GM18873 (cell line): ENCODE results near the gene ZNF436.

Experiments
- ATAC-seq: cut with Tn5 transposase; IDR thresholded peaks from one replicate; pipeline ENCODE4 v1.9.1; 2021; ENCODE audit warnings: mild to moderate bottlenecking, moderate library complexity, moderate number of reproducible peaks; ENCODE audit not compliant: unreplicated experiment, low FRiP score

The ZNF436 gene

DNA sequence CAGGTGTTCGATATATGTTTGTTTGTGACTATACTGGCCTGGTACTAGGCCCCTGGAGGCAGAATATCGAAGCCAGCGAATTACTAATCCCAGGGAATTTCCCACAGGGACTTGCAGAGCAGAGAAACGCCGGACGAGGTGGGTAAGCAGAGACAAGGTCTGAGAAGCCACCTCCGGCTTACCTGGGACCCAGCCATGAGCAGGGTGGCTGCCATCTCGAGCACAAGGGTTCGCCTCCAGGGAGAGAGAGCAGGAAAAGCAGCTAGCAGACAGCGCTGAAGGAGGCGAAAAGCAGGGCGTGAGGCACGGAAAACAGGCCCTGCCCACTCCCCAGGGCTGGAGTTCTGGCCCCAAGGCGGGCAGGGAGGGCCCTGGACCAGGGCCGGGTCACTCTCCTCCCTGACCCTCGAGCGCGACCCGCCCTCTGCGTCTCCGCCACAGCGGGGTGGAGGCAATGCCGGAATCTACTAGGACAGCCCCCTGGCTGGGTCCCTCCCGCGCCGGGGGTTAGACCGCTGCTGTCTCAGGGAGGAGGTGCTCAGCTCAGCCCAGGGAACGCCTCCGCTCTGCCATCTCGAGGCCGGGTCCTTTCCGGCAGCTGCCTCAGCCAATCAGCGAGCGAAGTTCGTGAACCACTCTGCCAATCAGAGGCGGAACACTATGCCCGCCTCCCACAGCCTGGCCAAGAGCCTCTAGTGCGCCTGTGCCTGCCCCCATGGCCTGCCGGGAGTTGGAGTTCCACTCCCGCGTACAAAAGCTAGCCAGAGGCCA is 1.7 kb downstream of the ZNF436 start:
- ATAC-seq, result peak; percentile 94

DNA sequence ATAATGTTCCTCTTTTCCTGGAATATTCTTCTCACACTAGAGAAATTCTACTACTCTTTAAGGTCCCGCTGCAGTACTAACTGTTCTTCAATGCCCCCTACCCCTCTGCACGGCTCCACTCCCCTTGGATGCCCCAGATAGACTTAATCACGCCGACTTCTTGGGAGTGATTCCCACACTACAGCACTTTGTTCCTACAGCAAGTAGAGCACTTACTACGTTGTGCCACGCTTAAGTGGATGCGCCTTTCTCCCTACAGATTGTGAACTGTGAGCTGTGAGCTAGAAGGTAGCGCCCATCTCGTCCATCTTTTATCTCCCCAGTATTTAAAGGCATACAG is 2.2 kb downstream of the ZNF436 start:
- ATAC-seq, result no peak

DNA sequence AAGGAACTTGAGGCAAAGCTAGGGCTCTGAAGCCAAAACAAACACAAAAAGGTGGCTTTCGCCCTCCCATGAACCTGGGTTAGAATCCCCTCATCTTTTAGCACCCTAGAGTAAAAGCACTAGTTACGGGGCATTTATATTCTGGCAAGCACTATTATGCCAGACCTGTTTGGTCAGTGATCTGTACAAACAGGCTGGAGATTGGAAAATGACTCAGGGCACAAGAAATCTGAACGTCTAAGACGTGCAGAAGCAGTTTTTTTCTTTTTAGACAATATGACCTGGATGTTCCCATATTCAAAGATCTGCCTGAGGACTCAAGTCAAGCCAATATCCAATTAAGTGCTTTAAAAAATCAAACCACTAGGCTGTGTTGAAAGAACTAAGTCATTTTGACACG is 3.0 kb downstream of the ZNF436 start:
- no peak for ATAC-seq

DNA sequence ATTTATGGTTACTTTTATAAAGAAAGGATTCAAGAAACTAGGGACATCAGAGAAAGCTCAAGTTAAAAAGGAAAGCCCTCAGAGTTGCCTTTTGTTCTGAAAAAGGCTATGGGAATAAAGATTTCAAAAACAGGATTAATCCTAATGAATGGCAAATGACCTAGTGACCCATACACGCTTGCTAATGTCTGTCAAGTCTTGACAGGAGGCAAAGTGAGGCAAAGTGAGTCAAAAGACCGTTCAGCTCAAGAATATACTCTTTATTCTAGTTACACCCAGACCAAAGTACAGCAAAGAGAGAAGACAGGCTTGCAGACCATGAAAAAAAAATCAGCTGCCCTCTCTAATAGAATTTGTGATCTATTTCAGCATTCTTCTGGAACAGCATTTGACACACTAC is 3.5 kb downstream of the ZNF436 start:
- ATAC-seq, result no peak

DNA sequence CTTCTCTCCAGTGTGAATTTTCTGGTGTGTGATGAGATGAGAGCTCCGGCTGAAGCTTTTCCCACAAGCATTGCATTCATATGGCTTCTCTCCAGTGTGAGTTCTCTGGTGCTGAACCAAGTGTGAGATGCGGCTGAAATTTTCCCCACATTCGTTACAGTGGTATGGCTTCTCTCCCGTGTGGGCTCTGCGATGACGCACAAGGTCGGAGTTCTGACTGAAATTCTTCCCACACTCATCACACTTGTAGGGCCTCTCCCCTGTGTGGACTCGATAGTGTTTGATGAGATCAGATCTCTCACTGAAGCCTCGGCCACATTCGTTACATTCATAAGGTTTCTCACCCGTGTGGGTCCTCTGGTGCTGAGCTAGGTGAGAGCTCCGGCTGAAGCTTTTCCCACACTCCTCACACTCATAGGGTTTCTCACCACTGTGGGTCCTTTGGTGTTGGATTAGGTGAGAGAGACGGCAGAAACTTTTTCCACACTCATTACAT is 7.4 kb downstream of the ZNF436 start:
- ATAC-seq, result no peak

DNA sequence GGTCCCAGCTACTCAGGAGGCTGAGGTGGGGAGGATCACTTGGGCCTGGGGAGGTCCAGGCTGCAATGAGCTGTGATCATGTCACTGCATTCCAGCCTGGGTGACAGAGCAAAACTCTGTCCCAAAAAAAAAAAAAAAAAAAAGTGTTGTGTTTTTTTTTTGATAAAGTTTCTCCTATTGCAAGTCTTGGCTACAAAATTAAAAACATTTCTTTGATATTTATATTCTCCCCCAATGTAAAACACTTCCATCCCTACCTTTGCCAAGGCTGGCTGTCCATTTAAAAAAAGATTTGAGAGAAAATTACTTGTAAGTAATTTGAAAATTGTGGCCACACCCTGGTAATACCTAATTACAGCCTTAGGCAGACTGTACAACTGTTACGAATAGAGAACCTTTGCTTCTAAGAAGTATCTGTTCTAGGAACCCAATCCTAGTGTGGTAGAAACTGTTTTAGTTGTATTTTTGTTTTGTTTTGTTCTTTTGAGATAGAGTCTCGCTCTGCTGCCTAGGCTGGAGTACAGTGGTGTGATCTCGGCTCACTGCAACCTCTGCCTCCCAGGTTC is 11.2 kb downstream of the ZNF436 start:
- ATAC-seq, result no peak

DNA sequence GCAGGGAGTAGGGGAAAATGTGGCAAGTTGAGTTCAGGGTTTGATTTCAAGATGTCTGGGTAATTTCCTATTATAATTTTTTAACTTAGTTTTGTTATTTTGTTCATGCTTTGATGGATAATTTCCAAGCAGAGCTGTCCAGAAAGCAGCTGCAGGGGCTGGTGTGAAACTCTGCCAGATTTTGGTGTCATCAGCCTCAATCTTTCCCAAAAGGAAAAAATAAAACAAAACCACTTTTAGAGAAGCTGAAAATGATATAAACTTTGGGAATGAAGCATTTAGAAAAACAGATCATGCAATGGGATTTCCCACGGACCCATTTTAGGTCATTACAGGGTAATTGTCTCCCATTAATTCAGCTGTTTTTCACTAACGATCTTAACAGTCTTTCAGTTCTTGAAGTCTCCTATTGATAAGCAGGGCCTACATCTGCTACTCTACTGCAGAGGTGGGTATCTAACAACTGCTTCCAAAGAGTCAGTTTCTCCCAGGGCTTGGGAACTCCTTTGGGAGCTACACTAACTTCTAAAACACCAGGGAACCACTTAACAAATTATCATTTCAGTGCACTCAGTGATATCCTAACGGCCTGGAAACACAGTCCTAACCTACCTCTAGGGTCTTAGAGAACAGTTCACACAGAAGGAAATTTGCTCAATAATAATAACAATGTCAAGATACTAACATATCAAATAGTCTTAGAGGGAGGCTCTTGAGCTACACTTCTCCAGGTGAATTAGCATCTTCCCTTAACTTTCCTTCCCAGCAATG is 12.3 kb downstream of the ZNF436 start:
- ATAC-seq, result no peak

DNA sequence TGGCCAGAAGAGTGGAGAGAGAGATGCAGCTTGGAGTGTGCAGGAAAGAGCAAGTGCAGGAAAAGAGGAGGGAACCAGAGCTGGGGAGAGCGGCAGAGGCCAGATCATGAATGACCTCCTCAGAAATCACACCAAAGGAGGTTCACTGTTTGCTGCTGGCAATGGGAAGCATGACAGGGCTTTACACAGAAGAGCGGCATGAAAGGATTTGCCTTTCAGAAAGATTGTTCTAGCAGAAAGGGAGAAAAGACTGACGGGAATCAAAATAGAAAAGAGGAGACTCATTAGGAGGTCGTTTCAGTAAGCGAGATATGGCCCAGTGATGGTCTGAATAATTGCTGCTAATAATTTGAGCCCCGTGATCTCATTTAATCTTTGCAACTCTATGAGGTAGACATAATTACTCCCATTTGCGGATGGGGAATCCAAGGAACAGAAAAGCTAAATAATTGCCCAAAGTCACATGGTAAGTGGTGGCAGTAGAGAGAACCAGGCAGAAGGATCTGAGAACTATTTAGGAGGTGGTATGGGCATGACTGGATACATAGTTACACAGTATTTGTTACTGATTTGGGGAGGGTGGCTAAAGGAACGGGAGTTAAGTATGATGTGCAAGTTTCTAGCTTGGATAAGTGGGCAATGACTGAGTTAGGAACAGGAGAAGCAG is 13.0 kb downstream of the ZNF436 start:
- no peak for ATAC-seq

DNA sequence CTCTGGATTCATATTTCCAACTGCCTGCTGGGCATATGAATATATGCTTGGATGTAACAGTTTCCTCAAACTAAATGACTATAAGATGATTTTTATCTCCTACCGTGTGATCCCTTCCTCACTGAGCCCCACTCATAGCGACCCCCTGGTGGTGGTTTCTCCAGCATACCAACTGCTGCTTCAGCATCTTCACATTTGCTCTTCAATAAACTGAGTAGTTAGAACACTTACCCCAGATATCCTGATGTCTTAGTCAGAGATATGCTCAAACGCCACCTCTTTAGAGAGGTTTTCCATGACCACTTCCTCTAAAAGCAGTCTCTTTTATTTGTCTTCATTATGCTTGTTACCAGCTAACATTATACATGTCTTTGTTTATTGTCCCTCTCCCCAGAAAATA is 15.4 kb downstream of the ZNF436 start:
- ATAC-seq, result no peak

DNA sequence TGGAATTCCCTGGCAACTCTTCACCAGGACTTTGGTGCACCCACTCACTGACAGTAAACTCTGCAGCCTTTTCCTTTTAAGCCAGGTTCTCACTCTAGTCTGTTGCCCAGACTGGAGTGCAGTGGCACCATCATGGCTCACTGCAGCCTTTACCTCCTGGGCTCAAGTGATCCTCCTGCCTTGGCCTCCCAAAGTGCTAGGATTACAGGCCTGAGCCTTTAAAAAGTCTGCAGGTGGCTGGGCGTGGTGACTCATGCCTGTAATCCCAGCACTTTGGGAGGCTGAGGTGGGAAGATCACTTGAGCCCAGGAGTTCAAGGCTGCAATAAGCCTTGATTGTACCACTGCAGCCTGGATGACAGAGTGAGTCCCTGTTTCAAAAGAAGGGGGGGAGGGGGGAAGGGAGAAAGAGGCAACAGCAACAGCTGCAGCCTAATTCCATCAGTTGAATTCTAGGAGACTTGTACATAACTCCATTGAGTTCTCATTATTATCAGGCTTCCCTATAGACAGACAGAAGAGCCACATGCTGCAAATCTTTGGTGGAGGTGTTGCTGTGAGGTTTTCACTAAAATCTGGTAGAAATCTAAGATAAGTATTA is 17.4 kb downstream of the ZNF436 start:
- no peak for ATAC-seq

DNA sequence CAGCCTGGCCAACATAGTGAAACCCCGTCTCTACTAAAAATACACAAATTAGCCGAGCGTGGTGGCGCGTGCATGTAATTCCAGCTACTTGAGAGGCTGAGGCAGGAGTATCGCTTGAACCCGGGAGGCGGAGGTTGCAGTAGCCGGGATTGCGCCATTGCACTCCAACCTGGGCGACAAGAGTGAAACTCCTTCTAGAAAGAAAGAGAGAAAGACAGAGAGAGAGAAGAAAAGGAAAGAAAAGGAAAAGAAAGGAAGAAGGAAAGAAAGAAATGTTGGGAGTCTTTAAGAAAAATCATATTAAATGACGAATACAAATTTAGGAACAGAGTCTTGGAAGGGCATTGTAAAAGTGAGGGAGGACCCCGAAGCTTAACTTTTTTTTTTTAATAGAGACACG is 23.7 kb downstream of the ZNF436 start:
- no peak for ATAC-seq

DNA sequence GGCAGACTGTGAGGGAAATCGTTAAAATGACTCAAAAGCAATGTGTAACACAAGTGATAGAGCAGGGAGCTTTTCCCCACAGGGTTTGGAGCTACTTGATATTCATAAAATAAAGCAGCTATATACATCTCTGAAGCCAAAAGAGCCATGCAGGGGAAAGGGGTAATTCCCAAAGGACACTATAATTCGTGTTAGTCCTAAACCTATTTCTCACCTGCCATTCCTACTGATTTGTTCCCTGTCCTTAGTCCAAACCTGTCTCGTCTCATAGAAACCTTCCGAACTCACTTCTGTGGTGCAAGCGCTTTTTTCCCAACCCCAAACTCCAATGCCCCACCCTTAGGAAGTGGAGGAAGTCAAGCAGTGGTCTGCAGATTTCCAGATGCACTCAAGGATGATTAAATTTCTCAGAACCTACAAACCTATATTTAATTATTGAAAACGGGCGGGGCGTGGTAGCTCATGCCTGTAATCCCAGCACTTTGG is 24.6 kb downstream of the ZNF436 start:
- no peak for ATAC-seq

DNA sequence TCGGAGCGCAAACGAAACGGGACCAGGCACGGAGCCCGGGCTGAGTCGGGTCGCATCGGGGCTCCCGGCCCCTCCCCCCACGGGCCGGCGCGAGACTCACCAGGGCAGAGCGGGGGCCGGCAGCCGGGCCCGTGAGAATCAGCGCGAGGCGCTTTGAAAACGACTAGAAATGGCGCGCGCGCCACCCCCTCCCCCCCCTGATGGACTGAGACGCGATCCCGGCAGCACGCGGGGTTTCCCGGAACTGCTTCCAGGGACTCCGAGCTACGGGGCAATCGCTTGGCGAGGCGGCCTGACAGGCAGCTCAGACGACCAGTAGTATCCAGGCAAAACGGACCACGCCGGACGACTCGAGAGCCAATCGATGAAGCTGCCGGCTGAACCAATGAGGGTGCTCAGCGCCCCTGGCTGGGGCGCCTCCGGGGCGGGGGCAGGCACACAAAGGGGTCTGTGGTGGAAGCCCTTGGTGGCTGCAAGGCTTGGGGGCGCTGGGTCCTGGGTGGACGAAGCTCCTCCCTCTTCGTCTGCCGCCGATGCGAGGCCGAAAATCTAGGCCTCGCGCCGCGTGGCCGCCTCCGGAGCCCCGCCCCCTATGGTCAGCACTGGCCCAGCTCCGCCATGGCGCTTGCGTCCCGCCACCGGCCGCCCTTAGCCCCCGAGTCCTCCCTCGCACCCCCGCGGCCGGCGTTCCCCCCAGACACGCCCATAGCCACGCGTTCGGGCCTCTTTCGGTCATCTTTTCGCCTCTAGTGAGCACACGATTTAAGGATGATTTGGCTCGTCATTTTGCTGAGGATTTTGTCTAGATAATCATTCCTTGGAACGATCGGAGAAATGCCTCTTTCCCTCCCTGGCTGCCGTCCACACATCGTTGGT is 25.3 kb downstream of the ZNF436 start, which contains the start of gene HNRNPR:
Gene HNRNPR, minus strand, starts transcription at position 174 of the 876 bp plus-strand sequence. CDS start 3,276 bp downstream, outside the sequence.
- peak; percentile 92 for ATAC-seq

DNA sequence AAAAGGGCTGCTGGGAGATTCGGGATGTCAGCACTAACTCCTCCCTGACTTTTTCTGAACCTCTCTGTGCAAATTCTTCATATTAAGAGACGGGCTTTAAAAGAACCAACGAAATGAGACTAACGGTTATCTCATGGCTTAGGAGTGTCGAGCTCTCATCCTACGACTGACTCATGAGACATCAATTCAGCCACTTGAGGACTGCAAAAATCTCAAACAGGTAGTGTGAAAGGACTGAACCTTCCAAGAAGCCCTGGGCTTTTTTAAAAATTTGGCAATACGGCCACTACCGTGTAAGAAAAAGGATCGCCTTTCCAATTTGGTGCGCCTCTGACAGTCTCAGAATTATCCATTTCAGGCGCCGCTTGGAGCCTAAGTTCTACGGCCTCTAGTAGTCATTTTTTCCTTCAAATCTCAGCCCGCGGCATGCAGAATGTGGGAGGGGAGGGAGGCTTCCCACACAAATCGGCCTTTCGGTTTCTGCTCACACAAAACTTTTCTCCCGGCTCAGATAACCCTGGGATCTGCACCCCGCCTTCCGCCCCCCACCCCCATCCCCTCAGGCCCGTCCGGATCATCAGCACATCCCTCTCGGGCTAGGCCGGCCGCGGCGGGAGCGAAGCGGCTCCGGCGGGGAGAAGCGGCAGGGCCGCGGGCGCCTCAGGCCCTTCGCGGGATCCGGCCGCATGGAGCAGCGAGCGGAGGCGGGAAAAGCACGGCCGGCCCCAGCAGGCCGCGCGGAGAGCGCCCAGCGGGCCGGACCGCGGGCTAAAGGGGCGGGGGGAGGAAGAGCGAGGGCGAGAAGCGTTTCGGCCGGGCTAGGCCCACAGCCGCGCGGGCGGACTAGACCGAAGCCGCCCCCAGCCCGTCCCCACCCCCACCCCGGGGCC is 26.2 kb downstream of the ZNF436 start:
- ATAC-seq, result no peak

DNA sequence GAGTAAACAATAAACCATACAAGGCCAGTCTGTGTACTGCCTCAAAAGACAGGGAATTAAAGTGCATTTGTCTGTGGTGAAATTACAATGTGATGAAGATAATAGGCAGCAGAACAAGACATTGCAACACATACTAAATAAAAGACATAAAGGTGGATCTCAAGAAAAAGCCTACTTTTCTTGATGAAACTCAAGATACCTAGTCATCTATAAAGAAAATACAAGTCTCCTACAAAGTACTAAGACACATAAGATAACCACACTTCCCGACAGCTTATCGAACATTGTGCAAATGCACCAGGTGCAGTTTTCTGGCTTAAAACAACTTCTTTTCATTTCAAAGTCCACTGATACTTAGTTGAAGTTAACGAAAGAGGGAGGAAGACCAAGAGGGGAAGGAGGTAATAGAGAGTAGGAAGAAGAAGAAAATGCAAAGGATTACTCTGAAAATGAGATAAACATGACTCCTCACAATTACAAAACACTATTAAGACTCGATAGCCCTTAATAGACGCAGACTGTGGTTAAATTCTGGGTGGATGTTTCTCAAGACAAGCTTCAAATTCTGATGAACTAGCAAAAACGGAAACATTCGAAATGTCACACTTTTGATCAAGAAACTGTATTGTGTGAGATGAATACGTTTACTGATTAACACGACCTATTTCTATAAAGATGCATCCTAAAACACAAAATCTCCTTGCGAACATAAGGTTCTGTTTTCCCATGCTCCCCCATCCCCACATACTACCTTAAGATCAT is 27.5 kb downstream of the ZNF436 start:
- ATAC-seq, result no peak

DNA sequence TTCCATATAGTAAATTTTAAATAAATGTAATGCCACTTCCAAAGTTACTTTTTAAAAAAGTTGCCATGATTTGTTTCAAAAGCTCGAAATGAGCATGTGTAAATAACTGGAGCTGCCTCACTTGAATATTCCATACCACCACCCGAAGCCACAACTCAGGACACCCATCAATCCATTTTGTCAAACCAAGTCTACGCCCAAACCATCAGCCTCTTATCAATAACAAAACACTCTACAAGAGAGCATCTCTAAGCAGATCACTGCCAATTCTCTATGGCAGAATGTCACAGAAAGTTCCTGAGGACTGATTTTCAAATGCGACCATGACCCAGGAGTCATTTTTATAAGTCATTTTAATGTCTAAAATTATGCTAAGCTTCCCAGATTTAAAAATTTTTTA is 30.0 kb downstream of the ZNF436 start:
- no peak for ATAC-seq

DNA sequence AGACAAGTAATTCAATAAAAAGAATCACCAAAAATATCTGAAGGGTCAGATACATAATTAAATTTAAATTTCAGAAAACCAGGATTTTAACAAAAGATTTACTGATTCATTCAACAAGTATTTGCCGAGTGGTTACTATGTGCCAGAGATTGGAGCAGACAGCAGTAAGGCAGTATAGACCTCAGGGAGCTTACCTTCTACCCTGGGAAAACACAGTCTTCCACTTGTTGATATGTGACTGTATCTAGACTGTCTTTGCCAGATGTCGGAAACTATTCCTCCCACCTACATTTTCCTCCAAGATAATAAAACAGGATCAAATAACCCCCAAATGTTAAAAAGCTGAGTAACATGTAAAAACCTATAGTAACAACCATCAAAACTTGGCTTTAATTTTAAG is 31.8 kb downstream of the ZNF436 start:
- ATAC-seq, result no peak

DNA sequence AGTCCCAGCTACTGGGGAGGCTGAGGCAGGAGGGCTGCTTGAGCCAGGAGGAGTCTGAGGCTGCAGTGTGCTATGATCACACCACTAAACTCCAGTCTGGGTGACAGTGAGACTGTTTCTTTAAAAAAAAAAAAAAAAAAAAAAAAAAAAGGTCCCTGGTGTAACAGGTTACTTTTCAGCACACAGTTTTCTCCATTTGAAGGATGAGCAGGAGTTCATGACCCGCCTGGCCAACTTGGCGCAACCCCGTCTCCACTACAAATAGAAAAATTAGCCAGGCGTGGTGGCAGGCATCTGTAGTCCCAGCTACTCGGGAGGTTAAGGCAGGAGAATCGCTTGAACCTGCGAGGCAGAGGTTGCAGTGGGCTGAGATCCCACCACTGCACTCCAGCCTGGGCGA is 37.9 kb downstream of the ZNF436 start:
- no peak for ATAC-seq
